GM12864 (cell line): ENCODE results near the gene PLPP6.
A peak's percentile ranks its signal among the peaks of the same experiment; 100 is the strongest.

Source experiments
- DNase-seq: peaks from one replicate; pipeline ENCODE4 v3.0.0-alpha.2; 2011; ENCODE audit warnings: low read depth
- H3K4me3 ChIP-seq: 2 replicates; pipeline ENCODE4 v1.5.1; 2011; ENCODE audit warnings: mild to moderate bottlenecking, low read depth, low read length, control low read depth
- CTCF ChIP-seq: IDR thresholded peaks from 2 replicates; pipeline ENCODE4 v1.5.1; 2011; ENCODE audit warnings: low read depth, mild to moderate bottlenecking, moderate library complexity, low read length, control low read depth, inconsistent platforms; ENCODE audit errors: missing control alignments

The PLPP6 gene

GRCh38 chr9:4661165-4661564, 929 bp upstream of the PLPP6 start:
- DNase-seq: no peak
- no peak overlapping the region for H3K4me3 ChIP-seq
- no peak for TF ChIP-seq CTCF

GRCh38 chr9:4661611-4662010, 483 bp upstream of the PLPP6 start:
- TF ChIP-seq CTCF: no peak
- no peak for DNase-seq
- peak overlapping the region; percentile 82 for H3K4me3 ChIP-seq

- no peak for DNase-seq
- H3K4me3 ChIP-seq: peak overlapping the region; percentile 82
- no peak for TF ChIP-seq CTCF
Observed at GRCh38 chr9:4662989-4663792, 1.1 kb downstream of the PLPP6 start.

- H3K4me3 ChIP-seq: no peak overlapping the region; the same call in 1 of the 2 replicates
- no peak for DNase-seq
- TF ChIP-seq CTCF: no peak
Observed at GRCh38 chr9:4663956-4664355, 1.9 kb downstream of the PLPP6 start.

GRCh38 chr9:4665357-4665756, 3.3 kb downstream of the PLPP6 start:
- TF ChIP-seq CTCF: no peak
- no peak overlapping the region for H3K4me3 ChIP-seq
- no peak for DNase-seq

- no peak for DNase-seq
- H3K4me3 ChIP-seq: peak within 1 kb of the TSS; percentile 57
Observed at GRCh38 chr9:4666042-4666699, 4.1 kb downstream of the PLPP6 start, which contains the start of gene SPATA6L. TSS of gene SPATA6L (minus strand) at chr9:4666480. CDS start at chr9:4666250, 230 bp downstream.

More at GRCh38 chr9:4666042-4666699, 4.1 kb downstream of the PLPP6 start, which contains the start of gene SPATA6L:
- TF ChIP-seq CTCF: no peak
